Heart right ventricle (tissue), 16 donors: ENCODE measurements around the gene CACNG3. TPM values are rescaled to one million over a fixed set of nuclear protein-coding genes. Genes with fewer than 3 reads are reported as not detected.
"Not testable (repeated sequence)": the region's sequence is repeated elsewhere in the genome, so short reads cannot be mapped to it uniquely, and the experiment has no call there.

ENCODE experiments used
- ATAC-seq, 8 donors: fragments of 200-7000 bp; cut with Tn5 transposase; one replicate each; pipeline ENCODE4 v1.9.1; 2020; ENCODE audit warnings: mild to moderate bottlenecking in 8 of 8, moderate library complexity in 8 of 8, moderate number of reproducible peaks in 1 of 8
- DNase-seq, 2 donors: peaks; one replicate each; pipeline ENCODE4 v3.0.0-alpha.2; 2020
- H3K27ac ChIP-seq, 10 donors: fragments of 200-600 bp; sonication (generic) in 2 of 10; one replicate each; pipeline versions ENCODE4 v1.5.0 to v1.8.0; 2020 to 2022; ENCODE audit warnings: mild to moderate bottlenecking in 3 of 10
- H3K27me3 ChIP-seq, 7 donors: fragments of 200-600 bp; one replicate each; pipeline ENCODE4 v1.8.0; 2021 to 2022; ENCODE audit warnings: mild to moderate bottlenecking in 2 of 7
- H3K36me3 ChIP-seq, 9 donors: fragments of 200-600 bp; sonication (generic) in 1 of 9; one replicate each; pipeline versions ENCODE4 v1.5.0 to v1.8.0; 2020 to 2022; ENCODE audit warnings: mild to moderate bottlenecking in 2 of 9
- H3K4me1 ChIP-seq, 9 donors: fragments of 200-600 bp; sonication (generic) in 1 of 9; one replicate each; pipeline versions ENCODE4 v1.5.0 to v1.8.0; 2020 to 2022; ENCODE audit warnings: mild to moderate bottlenecking in 4 of 9
- H3K4me3 ChIP-seq, 10 donors: fragments of 200-600 bp; sonication (generic) in 2 of 10; one replicate each; pipeline versions ENCODE4 v1.5.0 to v1.8.0; 2020 to 2022; ENCODE audit warnings: mild to moderate bottlenecking in 7 of 10, moderate library complexity in 2 of 10
- H3K9me3 ChIP-seq, 11 donors: fragments of 200-600 bp in 10 of 11; sonication (generic) in 2 of 11; one replicate each; pipeline versions ENCODE4 v1.5.0 to v1.8.0; 2013 to 2022; ENCODE audit warnings: mild to moderate bottlenecking in 2 of 11, control low read depth in 1 of 11, moderate library complexity in 1 of 11
- WGBS, 2 donors: extraction: QIAGEN DNeasy Blood & Tissue Kit; methylation state at CpG; one replicate each; pipeline ENCODE4 v1.1.7; 2013; ENCODE audit warnings: inconsistent platforms in 1 of 2; 5-methylcytosine and 5-hydroxymethylcytosine counted together
- intact Hi-C, 10 donors: fragments of 100-400 bp; cut with DNase I; formaldehyde crosslinking; loops; one replicate each; pipeline versions ENCODE4 v1.11.1 to v1.14.2; 2022
- polyA plus RNA-seq, 2 donors: library from polyadenylated mRNA; stranded (reverse); fragments of 200-250 nt; gene quantifications; one replicate each; pipeline ENCODE4 v1.2.3, GENCODE V29; 2013
- total RNA-seq, 10 donors: library from RNA; stranded (reverse); fragmentation: NEBNext Ultra II Directional in 3 of 10; extraction: Animal tissue kit (Norgen Biotek cat#: 25700) in 3 of 10; gene quantifications; one replicate each; pipeline versions ENCODE4 v1.2.1 to v1.2.4, GENCODE V29; 2021 to 2023
- TF ChIP-seq, protein P1 (sequence below), 9 donors: fragments of 200-600 bp; sonication (generic) in 2 of 9; IDR thresholded peaks; one replicate each; pipeline versions ENCODE4 v1.5.0 to v1.8.0; 2021 to 2022; ENCODE audit warnings: antibody characterized with exemption in 9 of 9, mild to moderate bottlenecking in 5 of 9, moderate library complexity in 1 of 9
- donor health status: Arrhythmogenic right ventricular cardiomyopathy.
- donor health status: ischemic (EF 13 %, LVEDD 7.1; RV severe dilation, severe dysfunction).
- donor health status: healthy with polysubstance abuse.
- donor health status: DM: no; HTN: yes; CAD: no.
- donor health status: DM: no; HTN: no; CAD: no.
- donor health status: ischemic (EF 25% LVEDD 6.9; RV normal size, moderate dysfunction).
- donor health status: ischemic (EF 25% LVEDD 5.7; RV mildly dilated, moderate dysfunction).
- donor health status: healthy.
- donor health status: DM: yes; HTN: yes; CAD: no.
- donor health status: Ischemic cardiomyopathy.
- donor health status: ischemic (EF 35%, LVEDD 5.7; RV mildly dilated, moderate dysfunction).
- donor health status: nonischemic (EF 11% LVEDD 7.7; RV severe dilation, severe dysfunction).
- donor health status: DM: yes; HTN: yes; CAD: no.
- donor health status: PGD.
- donor health status: ischemic (EF 29% LVEDD 5.4; RV normal size, mild dysfunction).
- donor health status: nonischemic (EF 23%, LVEDD 6.1; RV moderate dilation, normal function).

Gene CACNG3
- total and polyA plus RNA-seq, 12 donors: not detected

DNA sequence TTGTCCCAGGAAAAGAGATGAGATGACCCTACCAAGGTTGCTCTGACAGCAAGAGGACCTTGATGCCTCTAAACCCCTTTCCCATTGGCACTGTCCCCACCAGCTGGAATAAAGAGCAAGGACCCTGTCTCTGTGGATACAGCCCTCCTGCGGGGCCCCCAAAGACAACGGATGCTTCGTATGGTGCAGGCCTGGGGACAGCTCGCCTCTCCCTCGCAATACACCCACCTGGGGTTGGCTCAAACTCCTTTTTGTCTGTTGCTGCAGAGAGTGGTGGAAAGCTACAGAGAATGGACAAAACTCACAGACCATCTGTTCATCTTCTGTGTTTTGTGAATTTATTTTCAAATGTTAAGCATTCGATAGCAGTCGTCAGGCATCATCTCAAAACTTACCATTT is 27.6 kb upstream of the CACNG3 start:
- H3K4me1 ChIP-seq: no peaks in the 10 kb centered on the region
- H3K9me3 ChIP-seq: peaks cover 0 to 6% (median 0%) of the 10 kb centered on the region in 11 donors
- H3K36me3 ChIP-seq: no peaks in the 10 kb centered on the region
- no peak for DNase-seq
- ATAC-seq: no peak
- WGBS, 2 donors: 87 to 94% methylated on average over 7 of the region's 7 CpGs
- H3K27ac ChIP-seq: no peak overlapping the region
- intact Hi-C loops: no loop called here
- TF ChIP-seq, protein P1, sequence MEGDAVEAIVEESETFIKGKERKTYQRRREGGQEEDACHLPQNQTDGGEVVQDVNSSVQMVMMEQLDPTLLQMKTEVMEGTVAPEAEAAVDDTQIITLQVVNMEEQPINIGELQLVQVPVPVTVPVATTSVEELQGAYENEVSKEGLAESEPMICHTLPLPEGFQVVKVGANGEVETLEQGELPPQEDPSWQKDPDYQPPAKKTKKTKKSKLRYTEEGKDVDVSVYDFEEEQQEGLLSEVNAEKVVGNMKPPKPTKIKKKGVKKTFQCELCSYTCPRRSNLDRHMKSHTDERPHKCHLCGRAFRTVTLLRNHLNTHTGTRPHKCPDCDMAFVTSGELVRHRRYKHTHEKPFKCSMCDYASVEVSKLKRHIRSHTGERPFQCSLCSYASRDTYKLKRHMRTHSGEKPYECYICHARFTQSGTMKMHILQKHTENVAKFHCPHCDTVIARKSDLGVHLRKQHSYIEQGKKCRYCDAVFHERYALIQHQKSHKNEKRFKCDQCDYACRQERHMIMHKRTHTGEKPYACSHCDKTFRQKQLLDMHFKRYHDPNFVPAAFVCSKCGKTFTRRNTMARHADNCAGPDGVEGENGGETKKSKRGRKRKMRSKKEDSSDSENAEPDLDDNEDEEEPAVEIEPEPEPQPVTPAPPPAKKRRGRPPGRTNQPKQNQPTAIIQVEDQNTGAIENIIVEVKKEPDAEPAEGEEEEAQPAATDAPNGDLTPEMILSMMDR (IDR thresholded peaks at IDR 0.05): no peak
- peaks cover 0 to 6% (median 0%) of the 10 kb centered on the region in 7 donors for H3K27me3 ChIP-seq
- no peak overlapping the region for H3K4me3 ChIP-seq

- TF ChIP-seq, protein P1 (IDR thresholded peaks at IDR 0.05): no peak
- 84 to 90% methylated on average over 2 of the region's 2 CpGs for WGBS, 2 donors
- H3K27ac ChIP-seq: no peak overlapping the region
- H3K36me3 ChIP-seq: no peaks in the 10 kb centered on the region
- no peak for DNase-seq
- H3K4me3 ChIP-seq: no peak overlapping the region
- peaks cover 0 to 18% (median 0%) of the 10 kb centered on the region in 11 donors for H3K9me3 ChIP-seq
- H3K4me1 ChIP-seq: no peaks in the 10 kb centered on the region
- intact Hi-C loops: no loop called here
- H3K27me3 ChIP-seq: peaks cover 0 to 6% (median 0%) of the 10 kb centered on the region in 7 donors
- ATAC-seq: no peak
Observed at GRCh38 chr16:24232936-24233335, 23.2 kb upstream of the CACNG3 start.

DNA sequence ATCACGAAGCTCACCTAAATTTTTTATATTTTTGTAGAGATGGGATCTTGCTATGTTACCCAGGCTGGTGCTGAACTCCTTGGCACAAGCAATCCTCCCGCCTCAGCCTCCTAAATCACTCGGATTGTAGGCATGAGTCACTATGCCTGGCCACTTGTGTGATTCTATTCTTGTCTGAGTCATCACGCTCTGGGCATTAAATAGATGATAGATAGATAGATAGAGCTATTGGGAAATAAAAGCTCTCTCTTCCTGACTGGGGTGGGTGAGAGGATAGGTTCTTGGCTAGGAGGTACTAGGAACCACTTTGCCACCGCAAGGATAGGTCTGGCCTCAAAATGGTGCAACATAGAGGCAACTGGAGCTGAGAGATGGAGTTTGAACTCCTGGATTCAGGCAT is 21.4 kb upstream of the CACNG3 start:
- H3K27ac ChIP-seq: no peak overlapping the region
- no peak for ATAC-seq
- no peaks in the 10 kb centered on the region for H3K36me3 ChIP-seq
- H3K4me3 ChIP-seq: no peak overlapping the region
- TF ChIP-seq, protein P1 (IDR thresholded peaks at IDR 0.05): no peak
- WGBS, 2 donors: 67 to 73% methylated on average over 5 of the region's 5 CpGs
- no peak for DNase-seq
- no peaks in the 10 kb centered on the region for H3K4me1 ChIP-seq
- peaks cover 0 to 6% (median 0%) of the 10 kb centered on the region in 7 donors for H3K27me3 ChIP-seq
- intact Hi-C loops: no loop called here
- peaks cover 0 to 23% (median 0%) of the 10 kb centered on the region in 11 donors for H3K9me3 ChIP-seq

GRCh38 chr16:24235806-24236205 is 20.3 kb upstream of the CACNG3 start:
- Histone ChIP-seq H3K27me3 (peaks cover 0 to under 1% (median 0%) of the 10 kb centered on the region in 7 donors), H3K4me1 (no peaks in the 10 kb centered on the region), H3K36me3 (no peaks in the 10 kb centered on the region), H3K27ac (no peak overlapping the region), H3K4me3 (no peak overlapping the region), H3K9me3 (peaks cover 0 to 23% (median 0%) of the 10 kb centered on the region in 11 donors)
- intact Hi-C loops: no loop called here
- ATAC-seq (no peak), DNase-seq (no peak)
- WGBS, 2 donors: 60 to 69% methylated on average over 2 of the region's 2 CpGs
- TF ChIP-seq, protein P1 (IDR thresholded peaks at IDR 0.05): no peak

DNA sequence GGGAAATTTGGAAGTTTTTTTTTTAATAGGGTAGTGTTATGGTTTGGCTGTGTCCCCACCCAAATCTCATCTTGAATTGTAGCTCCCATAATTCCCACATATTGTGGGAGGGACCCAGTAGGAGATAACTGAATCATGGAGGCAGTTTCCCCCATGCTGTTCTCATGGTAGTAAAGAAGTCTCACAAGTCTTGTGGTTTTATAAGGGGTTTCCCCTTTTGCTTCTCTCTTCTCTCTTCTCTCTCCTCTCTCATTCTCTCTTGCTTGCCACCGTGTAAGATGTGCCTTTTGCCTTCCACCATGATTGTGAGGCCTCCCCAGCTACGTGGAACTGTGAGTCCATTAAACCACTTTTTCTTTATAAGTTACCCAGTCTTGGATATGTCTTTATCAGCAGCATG is 17.3 kb upstream of the CACNG3 start:
- H3K27me3 ChIP-seq, H3K36me3 ChIP-seq, H3K4me1 ChIP-seq, intact Hi-C loops, H3K27ac ChIP-seq, ATAC-seq, DNase-seq, H3K4me3 ChIP-seq: not testable (repeated sequence)
- 66 to 71% methylated on average over 2 of the region's 2 CpGs for WGBS, 2 donors
- peaks cover 0 to 23% (median 0%) of the 10 kb centered on the region in 11 donors for H3K9me3 ChIP-seq
